ENCODE measurements around the gene ZNF692.

Gene ZNF692

GRCh38 chr1:248825909-248826760, 32.8 kb downstream of the ZNF692 start, which contains the start of gene SH3BP5L:
TSS of gene SH3BP5L (minus strand) at chr1:248825915. CDS start at chr1:248824935, 980 bp downstream.
- peak; percentile 64 to 99 (median 94) for DNase-seq

GRCh38 chr1:248825573-248825908, 33.3 kb downstream of the ZNF692 start:
- DNase-seq = no peak

- DNase-seq = no peak
Measured at GRCh38 chr1:248825136-248825535, 33.7 kb downstream of the ZNF692 start.

- DNase-seq = no peak
Measured at GRCh38 chr1:248824701-248825100, 34.2 kb downstream of the ZNF692 start.

GRCh38 chr1:248824301-248824700, 34.6 kb downstream of the ZNF692 start:
- DNase-seq = no peak

GRCh38 chr1:248823517-248824001, 35.3 kb downstream of the ZNF692 start:
- DNase-seq = no peak

- no peak for DNase-seq
Measured at GRCh38 chr1:248822148-248823032, 36.5 kb downstream of the ZNF692 start.

GRCh38 chr1:248821641-248822040, 37.2 kb downstream of the ZNF692 start:
- no peak for DNase-seq

GRCh38 chr1:248821101-248821500, 37.8 kb downstream of the ZNF692 start:
- no peak for DNase-seq

GRCh38 chr1:248820041-248820585, 38.8 kb downstream of the ZNF692 start:
- no peak for DNase-seq

GRCh38 chr1:248818505-248819374, 40.1 kb downstream of the ZNF692 start:
- no peak for DNase-seq

- no peak for DNase-seq
Measured at GRCh38 chr1:248817065-248817464, 41.8 kb downstream of the ZNF692 start.

- DNase-seq = no peak
Measured at GRCh38 chr1:248816042-248816851, 42.6 kb downstream of the ZNF692 start.

- no peak for DNase-seq
Measured at GRCh38 chr1:248815407-248816034, 43.4 kb downstream of the ZNF692 start.

- no peak for DNase-seq
Measured at GRCh38 chr1:248814351-248814750, 44.5 kb downstream of the ZNF692 start.

GRCh38 chr1:248813546-248813945, 45.3 kb downstream of the ZNF692 start:
- no peak for DNase-seq

GRCh38 chr1:248812736-248813425, 46.0 kb downstream of the ZNF692 start:
- no peak for DNase-seq

All from nucleus accumbens (tissue), 56 donors.